ENCODE results near the gene L3MBTL3.
A peak's percentile ranks its signal among the peaks of the same experiment; 100 is the strongest.
"Not testable (repeated sequence)": the region's sequence is repeated elsewhere in the genome, so short reads cannot be mapped to it uniquely, and the experiment has no call there.

The L3MBTL3 gene

GRCh38 chr6:130161683-130162404 lies 143.5 kb downstream of the L3MBTL3 start:
- H3K4me3 Mint-ChIP-seq, result no peak overlapping the region

GRCh38 chr6:130162421-130162820 lies 144.0 kb downstream of the L3MBTL3 start:
- no peaks in the 10 kb centered on the region for H3K27me3 Mint-ChIP-seq
- peaks cover 11% of the 10 kb centered on the region for H3K9me3 Mint-ChIP-seq
- H3K36me3 Mint-ChIP-seq, result peaks cover 39% of the 10 kb centered on the region
- H3K27ac Mint-ChIP-seq, result no peak overlapping the region
- H3K4me3 Mint-ChIP-seq, result no peak overlapping the region
- peaks cover 34% of the 10 kb centered on the region for H3K4me1 Mint-ChIP-seq

More at GRCh38 chr6:130161683-130162404, 143.5 kb downstream of the L3MBTL3 start:
- H3K27me3 Mint-ChIP-seq, result no peaks in the 10 kb centered on the region
- H3K9me3 Mint-ChIP-seq, result peaks cover 11% of the 10 kb centered on the region
- peaks cover 29% of the 10 kb centered on the region for H3K4me1 Mint-ChIP-seq
- H3K27ac Mint-ChIP-seq, result no peak overlapping the region
- peaks cover 35% of the 10 kb centered on the region for H3K36me3 Mint-ChIP-seq

DNA sequence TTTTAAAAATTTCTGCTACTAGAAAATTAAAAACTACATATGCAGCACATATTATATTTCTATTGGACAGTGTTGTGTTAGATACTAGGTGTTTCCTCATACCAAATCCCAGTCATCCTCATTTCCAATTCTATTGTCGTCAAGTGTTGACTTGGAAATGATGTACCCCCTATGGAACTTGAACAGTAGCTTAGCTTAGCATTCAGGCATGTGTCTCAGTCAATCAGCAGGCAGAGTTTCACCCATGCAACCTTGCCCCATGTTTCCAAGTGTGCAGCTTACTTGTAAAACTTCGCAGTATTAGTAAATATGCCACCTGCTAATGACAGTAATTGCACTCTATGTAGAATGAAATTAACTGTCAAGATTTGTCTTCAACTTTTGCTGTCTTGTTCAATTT lies 144.9 kb downstream of the L3MBTL3 start:
- Mint-ChIP-seq H3K27ac (no peak overlapping the region), H3K4me1 (peaks cover 34% of the 10 kb centered on the region), H3K36me3 (peaks cover 36% of the 10 kb centered on the region), H3K4me3 (no peak overlapping the region), H3K27me3 (no peaks in the 10 kb centered on the region), H3K9me3 (peaks cover 11% of the 10 kb centered on the region)

- Mint-ChIP-seq H3K4me3 (no peak overlapping the region), H3K36me3 (peaks cover 34% of the 10 kb centered on the region), H3K9me3 (peaks cover 10% of the 10 kb centered on the region), H3K27me3 (no peaks in the 10 kb centered on the region), H3K27ac (no peak overlapping the region), H3K4me1 (peaks cover 34% of the 10 kb centered on the region)
These were observed 145.9 kb downstream of the L3MBTL3 start for GRCh38 chr6:130164251-130164650.

GRCh38 chr6:130167655-130168054 lies 149.3 kb downstream of the L3MBTL3 start:
- peaks cover 28% of the 10 kb centered on the region for H3K36me3 Mint-ChIP-seq
- H3K27me3 Mint-ChIP-seq, result no peaks in the 10 kb centered on the region
- no peak overlapping the region for H3K4me3 Mint-ChIP-seq
- H3K9me3 Mint-ChIP-seq, result peaks cover 6% of the 10 kb centered on the region
- no peak overlapping the region for H3K27ac Mint-ChIP-seq
- H3K4me1 Mint-ChIP-seq, result peaks cover 28% of the 10 kb centered on the region

DNA sequence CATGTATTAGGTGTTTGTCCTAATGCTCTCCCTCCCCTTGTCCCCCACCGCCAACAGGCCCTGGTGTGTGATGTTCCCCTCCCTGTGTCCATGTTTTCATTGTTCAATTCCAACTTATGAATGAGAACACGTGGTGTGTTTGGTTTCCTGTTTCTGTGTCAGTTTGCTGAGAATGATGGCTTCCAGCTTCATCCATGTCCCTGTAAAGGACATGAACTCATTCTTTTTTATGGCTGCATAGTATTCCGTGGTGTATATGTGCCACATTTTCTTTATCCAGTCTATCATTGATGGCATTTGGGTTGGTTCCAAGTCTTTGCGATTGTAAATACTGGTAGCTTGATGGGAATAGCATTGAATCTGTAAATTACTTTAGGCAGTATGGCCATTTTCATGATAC lies 151.8 kb downstream of the L3MBTL3 start:
- H3K27ac Mint-ChIP-seq, H3K4me3 Mint-ChIP-seq, H3K9me3 Mint-ChIP-seq, H3K27me3 Mint-ChIP-seq: not testable (repeated sequence)
- peaks cover 29% of the 10 kb centered on the region for H3K36me3 Mint-ChIP-seq
- peaks cover 24% of the 10 kb centered on the region for H3K4me1 Mint-ChIP-seq

DNA sequence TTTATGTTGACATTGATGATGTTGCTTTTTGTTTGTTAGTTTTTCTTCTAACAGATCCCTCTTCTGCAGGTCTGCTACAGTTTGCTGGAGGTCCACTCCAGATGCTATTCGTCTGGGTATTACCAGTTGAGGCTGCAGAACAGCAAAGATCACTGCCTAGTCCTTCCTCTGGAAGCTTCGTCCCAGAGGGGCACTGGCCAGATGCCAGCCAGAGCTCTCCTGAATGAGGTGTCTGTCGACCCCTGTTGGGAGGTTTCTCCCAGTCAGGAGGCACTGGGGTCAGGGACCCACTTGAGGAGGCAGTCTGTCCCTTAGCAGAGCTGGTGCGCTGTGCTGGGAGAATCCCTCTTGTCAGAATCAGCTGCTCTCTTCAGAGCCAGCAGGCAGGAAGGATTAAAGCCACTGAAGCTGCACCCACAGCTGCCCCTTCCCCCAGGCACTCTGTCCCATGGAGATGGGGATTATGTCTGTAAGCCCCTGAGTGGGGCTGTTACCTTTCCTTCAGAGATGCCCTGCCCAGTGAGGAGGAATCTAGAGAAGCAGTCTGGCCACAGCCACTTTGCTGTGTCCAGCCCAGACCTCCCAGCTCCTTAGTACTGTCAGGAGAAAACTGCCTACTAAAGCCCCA lies 155.1 kb downstream of the L3MBTL3 start:
- not testable (repeated sequence) for H3K9me3 Mint-ChIP-seq, H3K4me3 Mint-ChIP-seq, H3K27me3 Mint-ChIP-seq, H3K27ac Mint-ChIP-seq
- peaks cover 25% of the 10 kb centered on the region for H3K36me3 Mint-ChIP-seq
- H3K4me1 Mint-ChIP-seq, result peaks cover 22% of the 10 kb centered on the region

GRCh38 chr6:130176378-130176777 lies 158.0 kb downstream of the L3MBTL3 start:
- Mint-ChIP-seq H3K27ac (no peak overlapping the region), H3K27me3 (no peaks in the 10 kb centered on the region), H3K4me1 (peaks cover 22% of the 10 kb centered on the region), H3K9me3 (peaks cover 6% of the 10 kb centered on the region), H3K4me3 (no peak overlapping the region), H3K36me3 (peaks cover 32% of the 10 kb centered on the region)

DNA sequence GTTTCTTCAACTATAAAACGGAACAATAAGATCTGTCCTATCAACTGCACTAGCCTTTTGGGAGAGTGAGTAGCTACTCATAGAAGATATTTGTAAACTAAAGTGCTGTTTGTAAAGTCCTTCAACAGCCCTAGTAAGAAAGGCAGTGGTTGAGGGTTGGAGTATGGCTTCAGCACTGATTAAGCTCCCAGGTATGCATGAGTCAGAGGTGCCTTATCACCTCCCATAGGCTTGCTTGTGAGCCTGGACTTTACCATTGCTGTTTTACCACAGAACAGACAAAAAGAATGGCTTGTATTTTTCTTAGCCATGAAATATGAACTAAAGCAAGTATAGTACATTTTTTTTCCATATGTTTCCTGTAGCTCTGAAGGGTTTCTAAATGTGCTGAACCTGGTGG lies 160.3 kb downstream of the L3MBTL3 start:
- Mint-ChIP-seq H3K4me1 (peaks cover 24% of the 10 kb centered on the region), H3K9me3 (no peaks in the 10 kb centered on the region), H3K4me3 (no peak overlapping the region), H3K27ac (no peak overlapping the region), H3K27me3 (no peaks in the 10 kb centered on the region), H3K36me3 (peaks cover 28% of the 10 kb centered on the region)

DNA sequence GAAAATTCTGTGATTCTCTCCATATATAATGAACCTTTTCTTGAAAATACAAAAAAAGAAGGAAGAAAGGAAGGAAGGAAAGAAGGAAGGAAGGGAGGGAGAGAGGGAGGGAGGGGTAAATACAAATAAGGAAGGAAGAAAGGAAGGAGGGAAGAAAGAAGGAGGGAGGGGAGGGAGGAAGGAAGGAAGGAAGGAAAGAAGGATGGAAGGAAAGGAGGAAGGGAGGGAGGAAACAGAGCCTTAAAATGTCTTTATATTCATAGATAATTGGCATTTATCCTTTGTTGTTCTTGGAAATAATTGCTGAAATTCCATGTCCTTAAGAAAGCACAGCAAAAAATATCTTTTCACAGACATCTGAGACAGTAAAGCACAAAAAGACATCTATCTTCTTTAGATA lies 164.1 kb downstream of the L3MBTL3 start:
- Mint-ChIP-seq H3K27me3 (no peaks in the 10 kb centered on the region), H3K4me3 (no peak overlapping the region), H3K27ac (no peak overlapping the region), H3K36me3 (peaks cover 17% of the 10 kb centered on the region), H3K9me3 (no peaks in the 10 kb centered on the region), H3K4me1 (peaks cover 42% of the 10 kb centered on the region)

GRCh38 chr6:130183271-130184222 lies 165.2 kb downstream of the L3MBTL3 start:
- no peaks in the 10 kb centered on the region for H3K9me3 Mint-ChIP-seq
- H3K4me1 Mint-ChIP-seq, result peaks cover 46% of the 10 kb centered on the region
- H3K27ac Mint-ChIP-seq, result peak overlapping the region; percentile 73

GRCh38 chr6:130185658-130186057 lies 167.3 kb downstream of the L3MBTL3 start:
- Mint-ChIP-seq H3K4me3 (no peak overlapping the region), H3K9me3 (no peaks in the 10 kb centered on the region), H3K27me3 (no peaks in the 10 kb centered on the region), H3K36me3 (peaks cover 14% of the 10 kb centered on the region), H3K4me1 (peaks cover 65% of the 10 kb centered on the region), H3K27ac (peak overlapping the region; percentile 8)

More at GRCh38 chr6:130183271-130184222, 165.2 kb downstream of the L3MBTL3 start:
- Mint-ChIP-seq H3K27me3 (no peaks in the 10 kb centered on the region), H3K36me3 (peaks cover 17% of the 10 kb centered on the region), H3K4me3 (peak overlapping the region; percentile 43)

- Mint-ChIP-seq H3K27ac (no peak overlapping the region), H3K27me3 (no peaks in the 10 kb centered on the region)
These were observed 169.2 kb downstream of the L3MBTL3 start for GRCh38 chr6:130187335-130188206.

DNA sequence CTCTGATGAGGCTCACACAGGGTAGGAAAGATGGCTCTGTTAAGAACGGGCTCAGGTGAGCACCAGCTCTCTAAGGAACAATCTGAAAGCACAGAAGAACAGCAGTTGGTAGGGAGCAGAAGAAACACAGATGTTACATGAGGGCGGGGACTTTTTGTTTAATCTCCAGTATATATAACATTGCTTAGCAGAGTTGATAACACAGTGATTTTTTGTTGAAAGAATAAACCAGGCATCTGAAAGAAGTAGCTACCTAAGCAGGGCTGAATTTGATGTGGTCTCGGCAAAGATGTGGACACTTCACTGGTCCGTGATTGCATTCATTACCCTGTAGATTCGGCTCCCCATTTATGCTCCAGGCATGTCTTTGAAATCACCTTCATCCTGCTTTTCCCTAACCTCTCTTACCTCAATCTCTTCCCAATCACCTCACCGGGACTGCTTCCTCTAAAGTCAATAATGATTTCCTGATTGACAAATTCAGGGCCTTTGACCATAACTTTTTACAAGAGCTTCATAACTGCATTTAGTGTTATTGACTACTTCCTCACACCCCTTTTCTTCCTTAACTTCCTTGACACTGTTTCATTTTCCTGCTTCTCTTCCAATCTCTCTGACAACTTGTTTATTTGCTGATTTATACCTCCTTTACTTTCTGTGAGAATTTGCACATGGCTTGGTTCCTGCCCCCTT lies 170.0 kb downstream of the L3MBTL3 start:
- H3K9me3 Mint-ChIP-seq, result no peaks in the 10 kb centered on the region
- peaks cover 3% of the 10 kb centered on the region for H3K36me3 Mint-ChIP-seq
- H3K27ac Mint-ChIP-seq, result peak overlapping the region; percentile 51
- H3K4me1 Mint-ChIP-seq, result peaks cover 85% of the 10 kb centered on the region
- no peak overlapping the region for H3K4me3 Mint-ChIP-seq
- no peaks in the 10 kb centered on the region for H3K27me3 Mint-ChIP-seq

More at GRCh38 chr6:130187335-130188206, 169.2 kb downstream of the L3MBTL3 start:
- Mint-ChIP-seq H3K9me3 (no peaks in the 10 kb centered on the region), H3K4me1 (peaks cover 82% of the 10 kb centered on the region), H3K36me3 (peaks cover 4% of the 10 kb centered on the region), H3K4me3 (no peak overlapping the region)

Data from activated naive CD4-positive, alpha-beta T cell treated with anti-CD3 and anti-CD28 coated beads, Interleukin-2, amount 50 U/mL, for 24 hours (primary cell).